Sigmoid colon (tissue), 3 donors: ENCODE data around the gene F13A1.

Experiments used
- POLR2A ChIP-seq, 2 donors: fragments of 450-650 bp; IDR thresholded peaks; one replicate each; pipeline ENCODE4 v1.6.1; 2016; ENCODE audit warnings: antibody characterized with exemption in 2 of 2, mild to moderate bottlenecking in 2 of 2, moderate library complexity in 2 of 2
- TF ChIP-seq, protein P1 (sequence below), 4 experiments: fragments of 450-650 bp in 3 of 4; fragments of 200-600 bp in 1 of 4; IDR thresholded peaks; one replicate each; pipeline ENCODE4 v1.5.1; 2016 to 2019; ENCODE audit warnings: antibody characterized with exemption in 4 of 4, mild to moderate bottlenecking in 3 of 4, moderate library complexity in 2 of 4

DNA sequence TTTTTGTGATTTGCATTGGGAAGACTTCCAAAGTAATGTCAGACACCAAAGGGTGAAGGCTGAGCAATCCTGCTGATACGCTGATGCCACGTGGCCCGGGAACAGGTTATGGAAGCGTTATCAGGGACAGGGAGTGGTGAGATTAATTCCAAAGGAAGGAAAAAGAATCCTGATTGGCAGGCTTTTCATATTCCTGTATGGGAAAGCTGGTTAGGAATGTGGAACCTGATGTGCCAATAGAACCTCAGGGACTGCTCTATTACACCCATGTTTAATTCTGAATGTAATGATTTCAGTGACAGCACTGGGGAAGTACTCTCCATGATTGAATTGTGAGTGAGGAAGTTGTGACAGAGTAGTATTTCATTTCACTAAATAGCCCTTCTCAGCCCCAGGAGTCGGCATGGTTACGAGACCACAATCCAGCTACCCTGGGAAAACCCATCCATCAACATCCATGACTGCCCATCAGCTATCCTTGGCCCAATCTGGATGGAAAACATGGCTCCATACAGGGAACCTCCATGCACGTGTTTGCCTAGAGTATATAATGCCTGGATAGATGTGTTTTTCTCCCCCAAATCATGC is 49.4 kb downstream of the F13A1 start:
- TF ChIP-seq, protein P1, sequence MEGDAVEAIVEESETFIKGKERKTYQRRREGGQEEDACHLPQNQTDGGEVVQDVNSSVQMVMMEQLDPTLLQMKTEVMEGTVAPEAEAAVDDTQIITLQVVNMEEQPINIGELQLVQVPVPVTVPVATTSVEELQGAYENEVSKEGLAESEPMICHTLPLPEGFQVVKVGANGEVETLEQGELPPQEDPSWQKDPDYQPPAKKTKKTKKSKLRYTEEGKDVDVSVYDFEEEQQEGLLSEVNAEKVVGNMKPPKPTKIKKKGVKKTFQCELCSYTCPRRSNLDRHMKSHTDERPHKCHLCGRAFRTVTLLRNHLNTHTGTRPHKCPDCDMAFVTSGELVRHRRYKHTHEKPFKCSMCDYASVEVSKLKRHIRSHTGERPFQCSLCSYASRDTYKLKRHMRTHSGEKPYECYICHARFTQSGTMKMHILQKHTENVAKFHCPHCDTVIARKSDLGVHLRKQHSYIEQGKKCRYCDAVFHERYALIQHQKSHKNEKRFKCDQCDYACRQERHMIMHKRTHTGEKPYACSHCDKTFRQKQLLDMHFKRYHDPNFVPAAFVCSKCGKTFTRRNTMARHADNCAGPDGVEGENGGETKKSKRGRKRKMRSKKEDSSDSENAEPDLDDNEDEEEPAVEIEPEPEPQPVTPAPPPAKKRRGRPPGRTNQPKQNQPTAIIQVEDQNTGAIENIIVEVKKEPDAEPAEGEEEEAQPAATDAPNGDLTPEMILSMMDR (IDR thresholded peaks at IDR 0.05), result no peak
- TF ChIP-seq POLR2A (IDR thresholded peaks at IDR 0.05), result no peak
